Trophoblast cell (in vitro differentiated cells and primary cell): ENCODE measurements around the gene HTR6.

Source experiments
- DNase-seq, 2 donors: peaks; one replicate each; pipeline ENCODE4 v3.0.0-alpha.2; 2016
- H2AFZ ChIP-seq: 2 replicates; pipeline ENCODE4 v1.6.1; 2013; ENCODE audit warnings: low read length, moderate library complexity, mild to moderate bottlenecking; ENCODE audit not compliant: insufficient read depth, poor library complexity
- H2AK5ac ChIP-seq: 2 replicates; pipeline ENCODE4 v1.6.1; 2013; ENCODE audit warnings: mild to moderate bottlenecking, low read length
- H2BK120ac ChIP-seq: 2 replicates; pipeline ENCODE4 v1.6.1; 2013; ENCODE audit warnings: low read length, mild to moderate bottlenecking, moderate library complexity; ENCODE audit not compliant: insufficient read depth, poor library complexity
- H2BK12ac ChIP-seq: 2 replicates; pipeline ENCODE4 v1.6.1; 2013; ENCODE audit warnings: mild to moderate bottlenecking, low read length, moderate library complexity
- H2BK5ac ChIP-seq: 2 replicates; pipeline ENCODE4 v1.6.1; 2013; ENCODE audit warnings: low read length, low read depth, moderate library complexity, mild to moderate bottlenecking; ENCODE audit not compliant: poor library complexity
- H3K14ac ChIP-seq: 2 replicates; pipeline ENCODE4 v1.6.1; 2013; ENCODE audit warnings: mild to moderate bottlenecking, low read length
- H3K18ac ChIP-seq: 2 replicates; pipeline ENCODE4 v1.6.1; 2013; ENCODE audit warnings: mild to moderate bottlenecking, low read length
- H3K23ac ChIP-seq: 2 replicates; pipeline ENCODE4 v1.6.1; 2013; ENCODE audit warnings: low read length
- H3K27ac ChIP-seq: 2 replicates; pipeline ENCODE4 v1.5.1; 2013; ENCODE audit warnings: low read depth, mild to moderate bottlenecking, inconsistent platforms, low read length, moderate library complexity
- H3K27me3 ChIP-seq: 2 replicates; pipeline ENCODE4 v1.6.1; 2013; ENCODE audit warnings: inconsistent platforms, mild to moderate bottlenecking, low read length, moderate library complexity; ENCODE audit not compliant: insufficient read depth
- H3K36me3 ChIP-seq, 2 experiments: 1 replicate in 1 of 2; 2 replicates in 1 of 2; pipeline ENCODE4 v1.6.1; 2013; ENCODE audit warnings: low read length in 2 of 2, mild to moderate bottlenecking in 2 of 2, moderate library complexity in 1 of 2; ENCODE audit not compliant: insufficient read depth in 2 of 2, control insufficient read depth in 1 of 2
- H3K4ac ChIP-seq: 2 replicates; pipeline ENCODE4 v1.6.1; 2013; ENCODE audit warnings: low read depth, mild to moderate bottlenecking, low read length, moderate library complexity
- H3K4me1 ChIP-seq, 2 experiments: 1 replicate in 1 of 2; 2 replicates in 1 of 2; pipeline ENCODE4 v1.6.1; 2013; ENCODE audit warnings: low read length in 2 of 2, mild to moderate bottlenecking in 2 of 2, moderate library complexity in 1 of 2; ENCODE audit not compliant: insufficient read depth in 2 of 2, control insufficient read depth in 1 of 2
- H3K4me2 ChIP-seq: 2 replicates; pipeline ENCODE4 v1.6.1; 2013; ENCODE audit warnings: inconsistent platforms, mild to moderate bottlenecking, low read length, moderate library complexity
- H3K4me3 ChIP-seq: 2 replicates; pipeline ENCODE4 v1.5.1; 2013; ENCODE audit warnings: mild to moderate bottlenecking, low read depth, low read length, inconsistent platforms
- H3K79me1 ChIP-seq: one replicate; pipeline ENCODE4 v1.6.1; 2013; ENCODE audit warnings: low read length
- H3K79me2 ChIP-seq: 2 replicates; pipeline ENCODE4 v1.6.1; 2013; ENCODE audit warnings: low read length, mild to moderate bottlenecking; ENCODE audit not compliant: control insufficient read depth, insufficient read depth, poor library complexity
- H3K9ac ChIP-seq: 2 replicates; pipeline ENCODE4 v1.6.1; 2013; ENCODE audit warnings: mild to moderate bottlenecking, low read length
- H3K9me3 ChIP-seq: 2 replicates; pipeline ENCODE4 v1.6.1; 2013; ENCODE audit warnings: low read depth, mild to moderate bottlenecking, control low read depth, inconsistent platforms, low read length; ENCODE audit not compliant: insufficient read depth
- H4K12ac ChIP-seq: 2 replicates; pipeline ENCODE4 v1.6.1; 2013; ENCODE audit warnings: low read depth, mild to moderate bottlenecking, low read length, moderate library complexity
- H4K8ac ChIP-seq: 2 replicates; pipeline ENCODE4 v1.6.1; 2013; ENCODE audit warnings: low read depth, mild to moderate bottlenecking, low read length, moderate library complexity
- H4K91ac ChIP-seq: one replicate; pipeline ENCODE4 v1.6.1; 2013; ENCODE audit warnings: low read depth, mild to moderate bottlenecking, low read length, moderate library complexity
- WGBS: extraction: QIAGEN DNeasy Blood & Tissue Kit; methylation state at CpG from one replicate; pipeline ENCODE4 v1.1.7; 2013; ENCODE audit warnings: missing lambda C conversion rate; ENCODE audit not compliant: insufficient read length, insufficient coverage; ENCODE audit errors: extremely low coverage; 5-methylcytosine and 5-hydroxymethylcytosine counted together

HTR6 gene

DNA sequence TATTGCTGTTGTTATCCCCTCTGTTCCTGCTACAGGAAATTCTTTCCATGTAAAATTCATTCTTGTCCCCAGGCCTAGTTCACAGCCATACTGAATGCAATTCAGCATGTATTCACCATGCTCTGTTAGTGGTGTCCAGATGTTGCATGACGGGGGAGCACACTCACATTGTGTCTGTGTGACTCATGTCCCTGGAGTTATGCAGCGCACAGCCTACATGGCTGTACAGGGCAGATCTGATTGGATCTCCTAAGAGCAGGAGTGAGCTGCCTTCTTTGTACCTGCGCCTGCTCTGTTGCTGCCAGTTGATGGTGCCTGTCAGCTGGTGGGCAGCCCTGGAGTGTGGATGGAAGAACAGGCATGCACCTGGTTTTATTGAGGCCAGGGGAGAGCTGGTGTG, 17.6 kb downstream of the HTR6 start:
- no peaks in the 10 kb centered on the region for H3K36me3 ChIP-seq
- H3K9ac ChIP-seq: no peak overlapping the region
- no peaks in the 10 kb centered on the region for H3K79me2 ChIP-seq
- H3K4me1 ChIP-seq: no peaks in the 10 kb centered on the region
- no peak overlapping the region for H2AFZ ChIP-seq
- no peak overlapping the region for H2BK120ac ChIP-seq
- H4K8ac ChIP-seq: no peak overlapping the region
- H3K9me3 ChIP-seq: peaks cover 2% of the 10 kb centered on the region
- WGBS: no CpG with 5 or more reads among the region's 3 CpGs
- H3K14ac ChIP-seq: no peak overlapping the region
- peak; percentile 64 to 74 for DNase-seq
- H4K12ac ChIP-seq: no peak overlapping the region
- H3K23ac ChIP-seq: no peak overlapping the region
- no peak overlapping the region for H3K4me3 ChIP-seq
- no peaks in the 10 kb centered on the region for H3K27me3 ChIP-seq
- H2BK5ac ChIP-seq: no peak overlapping the region
- no peaks in the 10 kb centered on the region for H3K79me1 ChIP-seq
- H2BK12ac ChIP-seq: no peak overlapping the region
- H4K91ac ChIP-seq: no peak overlapping the region
- H3K4me2 ChIP-seq: no peak overlapping the region
- H3K18ac ChIP-seq: no peak overlapping the region
- no peak overlapping the region for H2AK5ac ChIP-seq
- H3K4ac ChIP-seq: no peak overlapping the region
- H3K27ac ChIP-seq: no peak overlapping the region

DNA sequence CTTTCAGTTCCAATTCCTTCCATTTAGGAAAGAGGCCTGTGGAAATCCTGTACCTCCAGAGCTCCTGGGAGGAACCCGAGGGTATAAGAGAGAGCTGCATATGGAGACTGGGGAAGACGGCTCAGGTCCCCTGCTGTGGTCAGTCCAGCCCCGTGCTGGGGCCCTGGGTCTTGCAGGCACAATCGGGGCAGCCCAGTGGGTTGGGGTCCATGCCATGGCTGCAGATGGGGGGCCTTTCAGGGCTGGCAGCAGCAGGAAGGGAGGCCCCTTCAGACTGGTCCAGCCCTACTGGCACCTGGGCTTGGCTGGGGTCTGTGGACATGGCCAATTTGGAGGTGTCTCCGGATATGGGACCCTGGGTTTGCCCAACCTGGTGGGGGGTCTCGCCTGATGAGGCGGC, 18.2 kb downstream of the HTR6 start:
- no peak overlapping the region for H3K4me3 ChIP-seq
- H3K9ac ChIP-seq: no peak overlapping the region
- H3K4me1 ChIP-seq: no peaks in the 10 kb centered on the region
- no peak overlapping the region for H4K12ac ChIP-seq
- no peak overlapping the region for H3K14ac ChIP-seq
- no peak overlapping the region for H2AK5ac ChIP-seq
- H3K79me1 ChIP-seq: no peaks in the 10 kb centered on the region
- no peak overlapping the region for H2BK120ac ChIP-seq
- no peaks in the 10 kb centered on the region for H3K79me2 ChIP-seq
- H3K27me3 ChIP-seq: no peaks in the 10 kb centered on the region
- H3K4me2 ChIP-seq: no peak overlapping the region
- H3K4ac ChIP-seq: no peak overlapping the region
- H3K18ac ChIP-seq: no peak overlapping the region
- no CpG with 5 or more reads among the region's 7 CpGs for WGBS
- DNase-seq: no peak
- H3K23ac ChIP-seq: no peak overlapping the region
- no peak overlapping the region for H2AFZ ChIP-seq
- no peak overlapping the region for H4K8ac ChIP-seq
- no peak overlapping the region for H2BK5ac ChIP-seq
- peaks cover 2% of the 10 kb centered on the region for H3K9me3 ChIP-seq
- no peaks in the 10 kb centered on the region for H3K36me3 ChIP-seq
- no peak overlapping the region for H4K91ac ChIP-seq
- H2BK12ac ChIP-seq: no peak overlapping the region
- H3K27ac ChIP-seq: no peak overlapping the region

DNA sequence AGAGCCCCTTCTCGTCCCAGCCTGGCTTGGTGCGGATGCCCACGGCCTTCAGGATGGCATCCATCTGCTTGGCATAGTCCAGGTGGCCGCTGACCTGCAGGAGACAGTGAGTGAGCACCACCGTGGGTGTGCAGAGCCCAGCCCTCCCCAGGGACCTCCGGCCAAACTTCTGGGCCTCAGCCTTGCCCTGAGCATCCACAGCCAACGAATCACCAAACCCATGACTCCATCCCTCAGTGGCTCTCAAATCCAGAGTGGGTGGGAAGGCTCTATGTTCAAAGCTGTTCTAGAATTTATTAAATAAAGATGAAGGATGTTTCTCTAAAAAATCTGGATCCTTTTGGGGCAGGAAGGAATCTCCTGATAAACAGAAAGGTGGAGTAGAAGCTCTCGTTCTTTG, 18.7 kb downstream of the HTR6 start:
- Histone ChIP-seq H3K36me3 (no peaks in the 10 kb centered on the region), H3K27ac (no peak overlapping the region), H3K18ac (no peak overlapping the region), H2BK5ac (no peak overlapping the region), H3K4me3 (no peak overlapping the region), H2BK120ac (no peak overlapping the region), H3K4ac (no peak overlapping the region), H3K14ac (no peak overlapping the region), H3K9ac (no peak overlapping the region), H3K79me1 (no peaks in the 10 kb centered on the region), H4K8ac (no peak overlapping the region), H2AK5ac (no peak overlapping the region), H4K12ac (no peak overlapping the region), H2BK12ac (no peak overlapping the region), H2AFZ (no peak overlapping the region), H3K23ac (no peak overlapping the region), H3K4me2 (no peak overlapping the region), H4K91ac (no peak overlapping the region), H3K4me1 (no peaks in the 10 kb centered on the region), H3K9me3 (peaks cover 2% of the 10 kb centered on the region), H3K79me2 (no peaks in the 10 kb centered on the region), H3K27me3 (no peaks in the 10 kb centered on the region)
- no peak for DNase-seq
- WGBS: no CpG with 5 or more reads among the region's 8 CpGs

DNA sequence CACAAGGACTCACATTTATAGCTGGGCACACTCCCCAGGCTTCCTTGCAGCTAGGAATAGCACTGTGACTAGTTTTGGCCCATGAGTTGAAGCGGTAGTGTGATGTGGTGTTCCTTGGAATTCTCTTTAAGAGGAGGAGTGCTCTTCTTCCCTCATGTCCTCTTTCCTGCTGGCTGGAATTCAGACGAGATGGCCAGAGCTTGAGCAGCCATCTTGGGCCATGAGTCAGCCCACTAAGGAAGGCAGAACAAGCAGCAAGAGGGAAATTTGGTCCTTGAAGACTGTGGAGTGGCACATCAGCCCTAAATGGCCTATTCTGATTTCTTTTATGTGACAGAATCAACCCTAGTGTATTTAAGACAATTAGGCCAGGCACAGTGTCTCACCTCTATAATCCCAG, 20.0 kb downstream of the HTR6 start:
- Histone ChIP-seq H3K36me3 (no peaks in the 10 kb centered on the region), H3K4me3 (no peak overlapping the region), H3K4me2 (no peak overlapping the region), H3K79me2 (no peaks in the 10 kb centered on the region), H2BK5ac (no peak overlapping the region), H3K18ac (no peak overlapping the region), H3K9ac (no peak overlapping the region), H2BK12ac (no peak overlapping the region), H2BK120ac (no peak overlapping the region), H4K8ac (no peak overlapping the region), H3K27me3 (no peaks in the 10 kb centered on the region), H3K4ac (no peak overlapping the region), H3K9me3 (peaks cover 2% of the 10 kb centered on the region), H3K14ac (no peak overlapping the region), H4K91ac (no peak overlapping the region), H3K27ac (no peak overlapping the region), H3K79me1 (no peaks in the 10 kb centered on the region), H3K23ac (no peak overlapping the region), H4K12ac (no peak overlapping the region), H2AFZ (no peak overlapping the region), H3K4me1 (no peaks in the 10 kb centered on the region), H2AK5ac (no peak overlapping the region)
- DNase-seq: no peak
- WGBS: no CpG with 5 or more reads among the region's 2 CpGs
